Femur (tissue), 1 donor: ENCODE data around the gene GGN.
"Not testable (repeated sequence)": the region's sequence is repeated elsewhere in the genome, so short reads cannot be mapped to it uniquely, and the experiment has no call there.

Experiments
- DNase-seq: peaks from one replicate; pipeline ENCODE4 v3.0.0-alpha.2; 2017

The GGN gene, protein sequence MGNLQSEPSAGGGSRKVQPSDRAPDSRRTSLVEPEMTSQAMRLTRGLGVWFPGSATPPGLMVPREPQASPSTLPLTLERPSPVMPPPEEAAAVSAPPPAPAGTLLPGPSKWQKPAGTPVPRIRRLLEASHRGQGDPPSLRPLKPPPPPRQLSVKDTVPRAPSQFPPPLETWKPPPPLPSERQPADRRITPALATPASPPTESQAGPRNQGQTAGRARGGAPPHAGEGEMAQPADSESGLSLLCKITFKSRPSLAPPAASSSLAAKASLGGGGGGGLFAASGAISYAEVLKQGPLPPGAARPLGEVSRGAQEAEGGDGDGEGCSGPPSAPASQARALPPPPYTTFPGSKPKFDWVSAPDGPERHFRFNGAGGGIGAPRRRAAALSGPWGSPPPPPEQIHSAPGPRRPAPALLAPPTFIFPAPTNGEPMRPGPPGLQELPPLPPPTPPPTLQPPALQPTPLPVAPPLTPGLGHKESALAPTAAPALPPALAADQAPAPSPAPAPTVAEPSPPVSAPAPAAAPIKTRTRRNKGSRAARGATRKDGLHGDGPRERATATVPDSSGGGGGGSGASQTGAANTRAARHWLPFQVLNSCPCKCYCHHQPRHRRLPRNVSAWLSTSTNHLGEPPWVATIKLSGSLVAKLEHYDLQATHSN

DNA sequence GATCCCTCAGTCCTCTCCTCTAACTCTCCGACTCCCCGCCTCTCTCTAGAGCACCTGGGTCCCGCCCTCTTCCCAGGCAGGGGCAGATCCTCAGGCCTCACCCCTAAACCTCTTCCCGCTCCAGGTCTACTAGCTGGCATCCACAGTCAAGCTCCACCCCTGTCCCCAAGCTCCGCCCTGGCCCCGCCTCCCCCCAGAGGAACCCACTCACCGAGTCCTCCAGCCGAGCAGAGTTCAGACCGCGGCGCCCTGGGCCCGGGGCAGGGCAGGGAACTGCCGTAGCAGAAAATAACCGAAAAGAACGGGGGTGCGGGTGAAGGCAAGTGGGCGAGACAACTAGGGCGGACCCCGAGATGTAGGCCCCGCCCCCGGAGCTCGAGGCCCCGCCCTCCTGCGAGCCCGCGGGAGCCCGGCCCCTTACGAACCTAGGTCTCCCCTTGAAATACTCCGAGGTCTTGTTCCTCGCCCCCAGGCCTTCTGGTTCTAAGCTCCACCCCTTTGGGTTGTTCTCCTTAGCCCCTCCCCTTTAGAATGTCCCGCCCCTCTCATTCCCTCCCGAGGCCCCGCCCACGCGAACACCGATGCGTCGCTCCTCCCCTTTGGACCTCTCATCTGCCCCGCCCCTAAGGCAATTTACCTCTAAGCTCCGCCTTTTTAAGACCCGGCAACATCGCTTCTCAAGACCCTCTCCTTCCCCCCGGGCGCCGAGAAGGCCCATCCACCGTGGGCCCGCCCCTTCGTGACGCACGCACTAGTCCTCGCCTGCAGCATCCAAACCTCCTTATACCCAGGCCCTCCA, at the start of gene GGN:
TSS of gene GGN (minus strand) at position 485 of the 799 bp plus-strand sequence. CDS start 773 bp downstream, outside the sequence.
- peak; percentile 79 for DNase-seq

DNA sequence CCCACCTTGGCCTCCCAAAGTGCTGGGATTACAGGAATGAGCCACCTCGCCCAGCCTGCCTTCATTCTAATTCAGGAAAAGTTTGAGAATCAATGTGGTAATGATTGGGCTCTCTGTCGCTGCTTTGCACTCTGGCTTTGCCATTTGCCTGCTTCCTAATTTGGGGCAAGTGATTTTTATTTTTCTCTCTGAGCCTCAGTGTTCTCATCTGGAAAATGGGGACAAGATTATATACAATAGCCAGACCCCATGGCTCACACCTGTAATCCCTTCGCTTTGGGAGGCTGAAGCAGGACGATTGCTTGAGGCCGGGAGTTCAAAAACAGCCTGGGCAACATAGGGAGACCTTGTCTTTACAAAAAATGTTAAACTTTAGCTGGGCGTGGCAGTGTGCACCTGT, 49.5 kb upstream of the GGN start:
- DNase-seq = no peak

DNA sequence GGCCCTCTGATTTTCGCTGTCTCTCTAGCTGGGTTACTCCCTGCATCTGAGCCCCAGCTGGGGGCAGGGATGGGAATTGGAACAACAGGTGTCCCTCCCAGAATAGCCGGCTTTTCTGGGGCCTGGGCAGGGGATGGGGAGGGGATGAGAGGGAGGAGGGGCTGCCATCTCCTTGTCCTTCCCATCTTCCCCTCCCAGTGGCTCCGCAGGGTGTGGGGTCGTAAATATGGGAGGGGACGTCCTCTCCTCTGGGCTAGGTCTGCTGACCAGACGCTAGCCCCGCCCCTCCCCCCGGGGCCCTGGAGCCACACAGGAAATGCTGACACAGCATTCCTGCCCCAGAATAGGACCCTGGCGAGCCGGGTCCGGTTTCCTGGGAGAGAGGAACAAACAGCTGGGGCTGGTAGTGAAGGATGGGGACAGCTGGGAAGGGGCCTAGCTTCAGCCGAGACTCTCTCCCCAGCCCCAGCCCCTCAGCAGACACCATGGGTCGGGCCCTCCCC, 46.8 kb upstream of the GGN start:
- peak; percentile 89 for DNase-seq

DNA sequence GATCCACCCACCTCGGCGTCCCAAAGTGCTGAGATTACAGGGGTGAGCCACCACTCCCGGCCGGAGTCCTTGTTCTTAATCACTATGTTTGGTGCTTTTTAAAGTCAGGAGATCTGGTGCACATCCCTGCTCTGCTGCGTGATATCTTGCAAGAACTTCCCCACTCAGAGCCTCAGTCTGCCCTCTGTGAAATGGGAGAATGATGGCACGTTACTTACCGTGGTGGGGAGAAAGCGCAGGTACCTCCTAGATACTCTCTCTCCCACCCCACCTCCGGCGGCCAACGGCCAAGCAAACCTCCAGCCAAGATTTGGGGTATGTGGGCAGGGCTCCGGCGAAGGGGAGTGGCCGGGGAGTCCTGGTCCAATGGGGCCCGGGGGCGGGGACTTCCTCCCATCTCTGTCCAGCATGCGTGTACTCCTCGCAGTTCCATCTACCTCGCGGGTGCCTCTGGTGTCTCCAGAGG, 45.5 kb upstream of the GGN start, which contains the start of gene RYR1:
TSS of gene RYR1 (plus strand) at position 424 of the 466 bp plus-strand sequence. CDS start 139 bp downstream, outside the sequence.
- DNase-seq = peak; percentile 81

DNA sequence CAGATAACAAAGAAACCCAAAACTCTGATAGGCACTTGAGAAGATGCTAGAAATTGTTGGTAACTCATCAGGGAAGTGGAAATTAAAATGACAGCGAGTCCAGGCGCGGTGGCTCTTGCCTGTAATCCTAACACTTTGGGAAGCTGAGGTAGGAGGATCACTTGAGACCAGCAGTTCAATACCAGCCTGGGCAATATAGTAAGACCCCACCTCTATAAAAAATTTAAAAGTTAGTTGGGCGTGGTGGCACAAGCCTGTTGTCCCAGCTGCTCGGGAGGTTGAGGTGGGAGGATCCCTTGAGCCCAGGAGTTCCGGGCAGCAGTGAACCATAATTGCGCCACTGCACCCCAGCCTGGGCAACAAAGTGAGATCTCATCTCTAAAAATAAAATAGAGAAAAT, 43.1 kb upstream of the GGN start:
- DNase-seq = no peak

DNA sequence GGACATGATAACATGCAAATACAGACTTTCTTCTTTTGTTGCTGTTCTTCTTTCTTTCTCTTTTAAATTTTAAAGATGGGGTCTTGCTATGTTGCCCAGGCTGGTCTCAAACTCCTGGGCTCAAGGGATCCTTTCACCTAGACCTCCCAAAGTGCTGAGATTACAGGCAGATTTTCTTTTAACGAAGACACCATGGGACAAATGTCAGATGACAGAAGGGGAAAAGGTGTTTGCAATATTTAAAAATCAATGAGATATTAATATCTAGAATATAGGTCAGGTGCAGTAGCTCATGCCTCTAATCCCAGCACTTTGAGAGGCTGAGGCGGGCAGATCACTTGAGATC, 42.0 kb upstream of the GGN start:
- DNase-seq = no peak

DNA sequence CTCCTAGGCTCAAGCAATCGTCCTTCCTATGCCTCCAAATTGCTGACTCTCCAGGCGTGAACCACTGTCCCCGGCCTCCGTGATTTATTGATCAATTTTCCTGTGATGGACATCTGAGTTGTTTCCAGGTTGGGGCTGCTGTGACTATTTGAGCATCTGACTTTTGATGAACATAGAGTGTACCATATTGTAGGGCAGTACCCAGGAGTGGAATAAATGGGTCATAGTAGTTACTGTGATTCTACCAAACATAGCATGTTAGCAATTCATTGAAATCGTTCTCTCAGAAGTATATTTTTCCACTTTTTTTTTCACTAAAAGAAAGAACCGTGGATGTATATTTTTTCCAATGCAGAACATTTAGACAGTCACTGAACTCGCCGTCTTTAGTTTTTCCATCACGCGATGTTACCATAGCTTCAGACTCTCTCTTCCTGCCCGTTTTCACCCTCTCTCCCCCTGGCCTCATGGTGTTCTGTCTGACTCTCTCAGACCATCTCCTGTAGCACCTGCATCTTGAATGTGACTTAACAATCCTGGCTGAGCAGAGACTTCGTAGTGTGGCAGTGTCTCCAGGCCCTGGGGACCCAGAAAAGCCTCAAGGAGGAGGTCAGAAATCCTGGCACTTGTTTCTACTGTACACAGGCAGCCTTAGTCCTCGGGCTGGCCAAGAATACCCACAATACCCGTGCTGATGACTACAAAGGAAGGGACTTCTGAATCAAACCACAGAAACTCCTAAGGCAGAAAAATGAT, 41.4 kb upstream of the GGN start:
- DNase-seq = no peak

DNA sequence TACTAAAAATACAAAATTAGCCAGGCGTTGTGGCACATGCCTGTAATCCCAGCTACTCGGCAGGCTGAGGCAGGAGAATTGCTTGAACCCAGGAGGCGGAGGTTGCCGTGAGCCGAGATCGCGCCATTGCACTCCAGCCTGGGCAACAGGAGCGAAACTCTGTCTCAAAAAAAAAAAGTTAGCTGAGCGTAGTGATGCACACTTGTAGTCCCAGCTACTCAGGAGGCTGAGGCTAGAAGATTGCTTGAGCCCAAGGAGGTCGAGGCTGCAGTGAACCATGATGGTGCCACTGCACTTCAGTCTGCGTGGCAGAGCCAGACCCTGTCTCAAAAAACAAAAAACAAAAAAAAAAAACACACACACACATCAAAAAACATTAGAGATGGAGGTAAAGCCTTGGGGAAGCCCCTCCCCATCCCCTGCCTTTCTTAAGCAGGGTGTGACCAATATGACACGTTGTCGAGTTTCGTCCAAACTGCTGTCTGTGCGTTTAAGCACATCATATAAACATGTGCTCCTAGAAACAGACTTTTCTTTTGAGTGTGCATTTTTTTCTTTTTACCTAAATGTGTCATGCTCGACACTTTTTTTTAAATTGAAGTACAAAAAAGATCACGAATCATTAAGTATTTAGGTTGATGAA, 39.3 kb upstream of the GGN start:
- DNase-seq = not testable (repeated sequence)

DNA sequence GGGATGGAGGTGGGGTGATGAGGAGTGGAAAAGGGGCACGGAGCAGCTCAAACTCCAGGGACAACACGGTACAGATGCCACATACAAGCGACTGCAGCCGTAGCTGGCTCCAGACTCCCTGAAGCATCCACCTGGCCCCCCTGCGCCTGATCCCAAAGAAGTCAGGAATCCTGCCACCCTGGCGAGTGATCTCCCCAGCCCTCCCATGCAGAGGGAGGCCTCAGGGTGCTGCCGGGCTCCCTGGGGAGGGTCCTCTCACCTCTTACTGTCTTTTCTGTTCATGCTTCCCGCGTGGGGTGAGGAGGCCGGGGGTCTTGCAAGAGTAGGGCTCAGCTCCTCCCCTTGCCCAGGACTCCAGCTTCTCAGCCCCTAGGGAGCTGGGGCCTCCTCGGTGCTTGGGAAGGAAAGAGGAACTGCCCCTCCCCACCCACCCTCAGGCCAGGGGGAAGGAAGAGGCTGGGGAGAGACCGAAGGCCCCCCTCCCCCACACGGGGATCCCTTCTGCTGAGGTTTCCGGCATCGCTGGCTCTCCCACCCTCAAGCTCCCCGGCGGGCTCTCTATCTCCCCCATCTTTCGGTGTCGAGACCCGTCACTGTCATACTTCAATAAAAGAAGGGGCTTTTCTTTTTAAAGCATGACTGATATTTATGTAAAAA, 38.1 kb upstream of the GGN start, which contains the start of gene RASGRP4:
TSS of gene RASGRP4 (minus strand) at position 410 of the 657 bp plus-strand sequence. CDS start at position 282, 128 bp downstream.
- DNase-seq = peak; percentile 55

DNA sequence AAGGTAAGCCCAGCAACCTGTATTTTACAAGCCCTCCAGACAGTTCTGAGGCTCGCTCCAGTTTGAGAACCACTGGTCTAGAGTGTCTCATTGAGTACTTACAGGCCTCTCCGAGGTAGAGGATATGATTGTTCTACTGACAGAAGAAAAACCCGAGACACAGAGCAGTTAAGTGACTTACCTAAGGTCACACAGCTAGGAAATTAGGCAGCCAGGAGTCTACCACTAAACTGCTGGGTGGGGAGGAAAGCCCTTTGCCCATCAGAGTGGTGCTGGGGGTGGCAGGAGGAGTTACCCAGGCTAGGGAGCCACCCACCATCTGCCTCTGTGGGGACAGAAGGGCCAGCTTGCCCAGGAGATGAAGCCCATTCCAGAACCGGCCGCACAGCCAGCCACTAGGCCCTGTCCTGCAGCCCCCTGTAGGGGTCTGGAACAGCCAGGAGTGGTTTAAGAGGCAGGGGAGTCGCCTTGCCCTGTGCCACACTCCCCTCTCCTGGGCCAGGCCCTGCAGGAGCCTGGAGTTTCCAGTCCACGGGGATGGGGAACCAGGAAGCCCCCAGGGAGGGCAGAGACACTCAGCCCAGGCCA, 37.5 kb upstream of the GGN start:
- DNase-seq = no peak

DNA sequence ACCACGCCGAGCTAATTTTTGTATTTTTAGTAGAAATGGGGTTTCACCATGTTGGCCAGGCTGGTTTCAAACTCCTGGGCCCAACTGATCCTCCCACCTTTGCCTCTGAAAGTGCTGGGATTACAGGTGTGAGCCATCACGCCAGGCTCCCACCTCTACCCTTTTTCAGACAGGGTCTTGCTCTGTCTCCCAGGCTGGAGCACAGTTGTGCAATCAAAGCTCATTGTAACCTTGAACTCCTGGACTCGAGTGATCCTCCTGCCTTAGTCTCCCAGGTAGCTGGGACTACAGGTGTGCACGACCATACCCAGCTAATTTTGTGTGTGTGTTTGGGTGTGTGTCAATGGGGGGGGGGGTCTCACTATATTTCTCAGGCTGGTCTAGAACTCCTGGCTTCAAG, 36.4 kb upstream of the GGN start:
- no peak for DNase-seq

DNA sequence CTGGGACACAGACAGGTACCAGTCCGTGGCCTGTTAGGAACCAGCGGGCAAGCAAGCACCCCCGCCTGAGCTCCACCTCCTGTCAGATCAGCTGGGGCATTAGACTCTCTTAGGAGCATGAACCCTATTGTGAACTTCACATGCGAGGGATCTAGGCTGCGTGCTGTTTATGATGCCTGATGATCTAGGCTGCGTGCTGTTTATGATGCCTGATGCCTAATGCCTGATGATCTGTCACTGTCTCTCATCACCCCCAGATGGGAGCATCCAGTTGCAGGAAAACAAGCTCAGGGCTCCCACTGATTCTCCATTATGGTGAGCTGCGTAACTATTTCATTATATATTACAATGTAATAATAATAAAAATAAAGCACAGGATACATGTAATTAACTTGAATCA, 34.6 kb upstream of the GGN start:
- DNase-seq = no peak

DNA sequence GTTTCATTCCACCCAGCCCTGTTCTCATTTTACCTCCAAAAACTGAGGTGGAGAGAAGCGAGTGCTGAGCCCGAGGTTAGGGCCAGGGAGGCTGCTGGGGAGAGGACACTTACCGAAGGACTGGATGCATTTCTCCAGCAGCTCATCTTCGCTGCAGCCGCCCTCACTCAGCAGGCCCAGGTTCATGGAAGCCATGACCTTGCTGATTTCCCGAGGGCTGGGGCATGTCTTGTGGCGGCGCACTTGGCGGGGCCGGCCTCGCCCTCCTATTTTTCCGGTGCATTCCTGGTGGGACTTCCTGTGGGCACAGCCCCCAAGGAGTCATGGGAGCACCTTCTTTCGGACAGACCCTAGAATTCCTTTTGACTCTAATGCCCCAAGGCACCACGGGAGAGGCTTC, 34.0 kb upstream of the GGN start:
- DNase-seq = no peak

DNA sequence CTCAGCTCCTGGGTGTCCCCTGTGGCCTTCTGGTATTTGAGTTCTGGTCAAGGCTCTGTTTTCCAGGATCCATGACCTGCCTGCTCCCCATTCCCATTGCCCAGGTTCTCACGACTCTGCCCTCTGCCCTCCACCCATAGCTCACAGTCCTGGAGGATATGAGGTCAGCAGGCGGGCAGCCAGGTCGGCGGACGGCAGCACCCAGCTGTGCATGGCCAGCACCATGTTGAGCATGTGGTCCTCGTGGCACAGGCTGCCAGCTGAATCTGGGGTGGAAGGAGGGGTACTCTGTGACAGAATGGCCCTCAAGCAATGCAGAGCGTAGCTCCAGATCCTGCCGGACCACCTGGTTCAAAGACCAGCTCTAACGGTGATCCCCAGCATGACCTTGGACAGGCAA, 33.1 kb upstream of the GGN start:
- no peak for DNase-seq

DNA sequence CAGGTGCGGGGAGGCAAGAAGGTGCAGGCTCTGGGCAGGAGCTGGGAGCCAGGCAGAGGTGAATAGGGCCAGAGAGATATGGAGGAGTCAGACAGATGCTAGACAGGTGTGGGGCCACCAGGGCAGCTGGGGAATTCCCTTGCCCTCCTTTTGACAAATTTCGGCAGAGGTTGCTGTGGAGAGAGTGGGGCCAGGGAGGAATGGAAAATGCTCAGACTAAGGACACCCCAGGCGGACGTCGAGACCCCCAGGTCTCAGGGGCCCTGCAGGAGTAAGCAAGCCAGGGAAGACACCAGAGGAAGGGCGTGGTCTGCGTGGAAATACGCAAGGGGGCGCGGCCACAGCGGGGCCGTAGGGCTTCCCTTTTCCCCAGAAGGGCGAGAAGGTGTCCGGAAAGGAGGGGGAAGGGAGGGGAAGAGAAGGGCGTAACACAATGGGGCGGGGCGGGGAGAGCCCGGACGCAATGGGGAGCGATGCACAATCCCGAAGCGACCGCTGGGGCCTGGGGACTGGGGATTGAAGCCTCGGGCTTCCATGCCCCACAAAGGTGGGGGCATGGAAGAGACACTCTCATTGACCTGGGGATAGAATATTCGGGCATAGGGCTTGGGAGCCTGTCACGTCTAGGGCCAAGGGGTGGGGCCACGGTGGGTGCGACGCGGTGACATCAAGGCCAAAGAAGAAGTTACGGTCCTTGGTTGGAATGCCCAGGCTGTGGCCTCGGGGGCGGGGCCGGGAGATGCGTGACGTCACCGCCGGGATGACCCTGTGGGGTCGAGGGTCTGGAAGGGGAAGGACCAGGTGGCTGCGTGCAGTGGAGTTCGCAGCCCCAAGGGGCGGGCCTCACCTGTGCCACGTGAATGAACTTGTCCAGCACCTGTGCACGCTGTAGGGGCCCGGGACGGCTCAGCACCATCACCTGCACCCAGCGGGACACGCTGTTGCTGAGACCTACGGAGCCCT, 30.0 kb upstream of the GGN start:
- DNase-seq = peak; percentile 65

DNA sequence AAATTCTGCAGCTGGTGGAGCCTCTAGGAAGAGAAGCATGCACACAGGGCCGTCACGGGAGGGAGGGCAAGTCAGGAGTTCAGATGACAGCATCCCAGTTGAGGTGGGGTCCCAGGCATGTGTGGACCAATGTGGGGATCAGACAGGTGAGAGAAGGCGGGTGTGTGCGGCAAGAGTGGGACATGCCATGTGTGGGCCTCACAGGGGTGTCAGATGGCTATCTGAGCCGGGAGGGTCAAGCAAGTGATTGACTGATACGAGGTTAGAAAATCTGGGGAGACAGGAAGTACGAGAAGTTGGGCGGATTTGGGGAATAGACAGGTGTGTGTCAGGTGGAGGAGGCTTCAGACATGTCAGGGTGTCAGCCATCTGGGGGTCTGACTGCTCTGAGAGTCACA, 29.3 kb upstream of the GGN start:
- DNase-seq = no peak

DNA sequence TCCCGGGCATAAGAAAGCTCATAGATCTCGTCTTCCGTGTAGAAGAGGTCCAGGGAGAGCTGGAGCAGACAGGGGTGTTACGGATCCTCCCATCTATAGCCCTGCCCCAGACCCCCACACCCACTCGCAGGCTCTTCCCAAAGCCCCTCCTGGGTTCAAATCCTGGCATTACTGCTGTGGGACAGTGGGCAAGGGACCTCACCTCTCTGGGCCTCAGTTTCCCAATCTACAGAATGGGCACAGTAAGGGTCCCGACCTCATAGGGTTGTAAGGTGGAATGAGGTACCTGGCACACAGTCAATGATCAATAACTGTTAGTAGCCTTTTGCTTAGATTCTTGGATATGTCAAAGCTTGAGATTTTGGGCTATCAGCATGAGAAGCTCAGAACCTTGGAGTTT, 25.6 kb upstream of the GGN start:
- no peak for DNase-seq

DNA sequence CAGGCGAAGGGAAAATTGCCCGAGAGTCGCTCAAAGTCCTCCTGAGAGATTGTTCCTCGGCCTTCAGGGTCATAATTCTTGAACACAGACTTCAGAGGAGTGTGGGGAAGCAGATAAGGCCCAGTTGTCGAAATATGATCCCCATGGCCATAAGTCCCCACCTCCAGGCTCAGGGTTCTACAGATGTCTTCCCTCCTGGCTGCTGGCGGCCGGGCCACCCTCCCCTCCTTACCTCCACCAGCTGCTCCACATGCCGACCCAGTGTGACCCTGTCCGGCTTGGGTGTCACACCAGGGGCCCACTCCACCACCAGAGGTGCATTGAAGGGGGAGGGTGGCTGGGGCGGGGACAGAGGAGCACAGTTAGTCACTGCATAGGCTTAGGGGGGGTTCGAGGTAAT, 25.1 kb upstream of the GGN start:
- DNase-seq = no peak

DNA sequence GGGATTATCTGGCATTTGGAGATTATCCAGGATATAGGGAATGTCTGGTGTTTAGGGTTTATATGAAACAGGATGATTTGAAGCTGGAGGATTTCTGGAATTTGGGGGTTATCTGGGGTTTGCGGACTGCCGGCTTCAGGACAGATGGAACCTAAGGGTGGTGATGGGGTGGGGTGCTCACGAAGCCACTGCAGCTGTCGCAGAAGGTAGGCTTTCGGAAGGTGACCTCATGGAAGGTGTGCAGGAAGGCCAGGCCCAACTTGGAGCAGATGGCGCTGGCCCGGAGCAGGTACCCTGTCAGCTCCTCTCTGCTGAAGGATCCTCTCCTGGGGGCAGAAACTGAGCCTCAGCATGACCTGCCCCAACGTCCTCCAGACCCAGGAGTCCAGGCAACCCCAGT, 24.7 kb upstream of the GGN start:
- DNase-seq = no peak

DNA sequence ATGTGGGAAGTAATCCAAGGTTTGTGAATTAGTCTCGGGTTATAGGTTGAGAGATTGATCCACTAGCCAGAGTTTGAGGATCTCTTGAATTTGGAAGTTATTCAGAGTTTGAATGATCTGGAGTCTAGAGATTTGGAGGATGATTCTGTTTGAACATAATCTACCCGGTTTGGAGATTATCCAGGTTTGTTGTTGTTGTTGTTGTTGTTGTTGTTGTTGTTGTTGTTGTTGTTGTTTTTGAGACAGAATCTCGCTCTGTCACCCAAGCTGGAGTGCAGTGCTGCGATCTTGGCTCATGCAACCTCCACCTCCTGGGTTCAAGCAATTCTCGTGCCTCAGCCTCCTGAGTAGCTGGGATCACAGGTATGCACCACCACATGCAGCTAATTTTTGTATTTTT, 24.1 kb upstream of the GGN start:
- DNase-seq = not testable (repeated sequence)
